NCI-H446 treated with DMSO at 0.1 percent for 48 hours (cell line): ENCODE results near the gene TMEM178B.
"Not testable (repeated sequence)": the region's sequence is repeated elsewhere in the genome, so short reads cannot be mapped to it uniquely, and the experiment has no call there.

Experiments
- DNase-seq: peaks from one replicate; lab custom pipeline; 2025; lab: John Stamatoyannopoulos, UW

TMEM178B gene

DNA sequence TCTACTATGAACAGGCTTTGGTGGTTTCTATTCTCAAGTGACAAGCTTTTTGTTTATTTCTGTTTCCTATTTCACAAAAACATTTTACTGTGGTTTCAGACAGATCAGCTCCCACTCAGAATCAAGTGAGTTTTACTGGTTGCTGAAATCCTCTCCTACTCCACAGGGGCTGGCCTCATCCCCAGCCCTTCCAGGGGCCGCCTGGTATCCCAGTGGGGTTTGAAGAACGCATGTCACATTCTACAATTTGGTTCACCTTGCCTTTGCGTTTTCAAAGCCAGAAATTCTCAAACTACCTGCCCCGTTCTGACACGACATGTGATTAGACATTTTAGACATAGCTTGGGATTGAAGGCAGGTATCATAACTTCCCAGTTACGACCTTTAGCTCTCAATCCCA lies 316.5 kb downstream of the TMEM178B start:
- DNase-seq, result no peak

DNA sequence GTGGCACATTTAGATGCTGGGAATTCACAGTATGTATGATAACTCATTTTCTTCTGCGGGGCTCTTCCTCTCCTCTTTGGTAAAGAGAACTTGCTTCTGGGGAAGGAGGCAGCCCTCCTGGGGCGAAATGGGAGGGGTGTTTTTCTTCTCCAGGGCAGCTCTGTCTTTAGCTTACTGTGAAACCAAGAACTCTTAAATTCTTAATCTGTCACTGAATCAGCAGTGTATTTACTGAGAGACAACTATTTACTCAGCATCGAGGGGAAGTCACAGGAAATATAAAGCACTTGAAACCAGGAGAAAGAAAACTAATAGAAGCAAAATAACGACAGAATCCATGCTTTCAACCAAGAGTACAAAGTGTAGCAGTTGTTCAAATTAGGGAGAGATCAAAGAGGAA lies 319.2 kb downstream of the TMEM178B start:
- DNase-seq, result no peak

DNA sequence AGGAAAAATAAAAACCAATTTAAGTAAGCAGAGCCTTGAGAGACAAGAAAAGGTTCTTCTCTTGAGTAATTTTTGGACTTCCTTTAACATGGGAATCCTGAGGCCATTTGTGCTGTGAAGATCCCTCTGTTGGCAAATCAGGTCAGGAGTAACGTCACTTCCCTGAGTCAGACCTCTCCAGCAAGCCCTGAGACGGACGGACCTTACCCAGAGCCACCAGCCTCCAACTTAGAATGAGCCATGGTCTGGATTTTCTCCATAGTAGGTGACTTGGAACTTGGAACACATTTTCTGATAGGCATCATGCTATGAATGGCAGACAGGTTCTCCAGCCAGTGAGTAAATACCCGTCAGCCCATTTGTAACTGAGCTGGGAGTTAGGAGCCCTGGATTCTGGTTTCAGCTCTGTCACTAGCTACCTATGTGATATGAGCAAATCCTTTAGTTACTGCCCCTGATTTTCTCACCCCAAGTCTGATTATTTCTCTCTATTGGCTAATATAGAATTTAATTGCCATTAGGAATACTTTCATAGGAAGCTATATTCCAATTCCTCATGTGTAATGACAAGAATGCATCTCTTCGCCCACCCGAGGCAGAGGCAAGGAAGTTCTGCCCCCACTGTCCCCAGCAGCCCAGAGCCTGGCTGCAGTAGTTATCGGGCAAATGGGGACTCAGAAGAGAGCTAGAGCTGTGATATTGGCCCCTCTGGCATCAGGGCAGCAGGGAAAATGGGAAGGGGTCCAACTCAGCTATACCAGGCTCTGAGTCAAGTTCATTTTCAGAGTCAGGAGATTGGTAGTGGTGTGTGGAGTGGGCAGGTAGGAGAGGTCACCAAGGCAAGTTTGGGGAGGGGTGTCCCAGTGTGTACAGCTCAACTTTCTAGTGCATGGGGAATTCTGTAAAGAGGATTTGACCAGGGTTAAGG lies 323.6 kb downstream of the TMEM178B start:
- DNase-seq, result no peak

DNA sequence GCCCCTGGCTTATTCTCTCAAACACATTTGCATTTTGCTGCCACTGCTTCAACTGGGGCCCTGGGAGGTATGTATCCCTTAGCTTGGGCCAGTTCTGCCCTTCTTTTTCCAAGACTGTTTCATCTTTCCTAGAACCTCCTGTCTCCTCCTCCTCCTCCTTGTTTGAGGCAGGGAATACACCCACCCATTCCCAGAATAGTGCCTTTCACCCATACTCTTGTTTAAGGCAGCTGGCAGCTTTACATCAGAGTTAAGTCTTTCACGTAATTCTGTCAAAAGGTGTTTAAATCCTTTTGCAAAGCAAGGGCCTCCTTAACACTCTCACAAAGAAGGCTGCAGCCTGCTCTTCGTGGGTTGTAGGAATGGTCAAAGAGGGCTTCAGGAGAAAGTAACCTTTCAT lies 326.5 kb downstream of the TMEM178B start:
- no peak for DNase-seq

DNA sequence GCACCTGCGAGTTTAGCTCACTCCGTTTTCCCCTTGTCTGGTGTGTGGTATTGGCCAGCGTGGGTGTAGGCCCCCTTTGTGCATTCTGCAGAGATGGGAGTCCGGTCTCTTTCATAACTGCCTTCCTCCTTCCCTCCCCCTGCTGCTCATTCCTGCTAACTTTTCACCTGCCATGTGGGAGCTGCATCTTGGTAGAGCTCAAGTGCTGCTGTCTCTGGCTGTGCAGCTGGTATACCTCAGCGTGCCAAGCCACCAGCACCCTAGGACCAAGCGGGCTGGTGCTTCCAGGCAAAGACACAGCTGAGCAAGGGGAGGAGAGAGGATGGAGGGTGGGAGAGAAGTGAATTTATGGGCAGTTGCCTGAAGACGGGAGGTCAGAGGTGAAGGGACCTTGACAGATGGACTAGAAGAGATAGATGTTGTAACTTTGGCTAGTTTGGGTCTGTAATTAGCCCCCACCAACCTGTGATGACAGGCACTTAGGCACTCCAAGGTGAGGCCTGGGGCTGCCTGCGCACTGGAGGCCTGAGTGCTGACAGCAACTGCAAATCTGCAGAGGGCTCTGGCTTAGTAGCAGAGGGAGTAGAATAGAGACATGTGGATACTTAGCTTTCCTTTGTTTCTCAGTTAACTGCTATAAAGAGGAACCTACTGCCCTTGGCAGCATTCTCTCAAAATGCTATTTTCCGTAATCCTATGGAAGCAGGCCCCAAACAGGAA lies 328.6 kb downstream of the TMEM178B start:
- DNase-seq, result no peak

DNA sequence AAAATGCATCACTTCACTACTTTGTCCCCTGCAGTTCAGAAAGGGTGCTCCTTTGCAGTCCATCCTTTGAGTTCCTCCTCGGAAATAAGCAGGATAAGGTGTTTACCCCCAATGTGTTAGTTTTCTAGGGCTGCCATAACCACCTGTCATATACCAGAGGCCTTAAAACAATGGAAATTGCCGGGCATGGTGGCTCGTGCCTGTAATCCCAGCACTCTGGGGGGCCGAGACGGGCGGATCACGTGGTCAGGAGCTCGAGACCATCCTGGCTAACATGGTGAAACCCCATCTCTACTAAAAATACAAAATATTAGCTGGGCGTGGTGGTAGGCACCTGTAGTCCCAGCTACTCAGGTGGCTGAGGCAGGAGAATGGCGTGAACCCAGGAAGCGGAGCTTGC lies 330.0 kb downstream of the TMEM178B start:
- not testable (repeated sequence) for DNase-seq

DNA sequence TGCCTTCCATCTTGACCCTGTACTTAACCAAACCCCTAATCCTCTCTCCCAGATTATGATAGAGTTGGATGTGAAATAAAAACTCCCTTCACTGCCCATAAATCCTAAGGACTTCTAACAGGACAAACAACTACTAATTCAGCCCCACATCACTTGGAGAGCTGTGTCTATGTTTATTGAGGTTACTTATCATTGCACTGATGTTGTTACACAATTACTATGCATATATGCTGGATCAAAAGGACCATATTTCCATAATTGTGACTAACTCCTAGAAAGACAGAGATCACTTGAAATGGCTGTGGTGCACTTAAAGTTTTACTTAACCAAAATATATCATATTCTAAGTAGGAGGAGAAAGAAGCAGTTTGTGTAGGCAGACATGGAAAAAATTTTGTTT lies 332.5 kb downstream of the TMEM178B start:
- no peak for DNase-seq

DNA sequence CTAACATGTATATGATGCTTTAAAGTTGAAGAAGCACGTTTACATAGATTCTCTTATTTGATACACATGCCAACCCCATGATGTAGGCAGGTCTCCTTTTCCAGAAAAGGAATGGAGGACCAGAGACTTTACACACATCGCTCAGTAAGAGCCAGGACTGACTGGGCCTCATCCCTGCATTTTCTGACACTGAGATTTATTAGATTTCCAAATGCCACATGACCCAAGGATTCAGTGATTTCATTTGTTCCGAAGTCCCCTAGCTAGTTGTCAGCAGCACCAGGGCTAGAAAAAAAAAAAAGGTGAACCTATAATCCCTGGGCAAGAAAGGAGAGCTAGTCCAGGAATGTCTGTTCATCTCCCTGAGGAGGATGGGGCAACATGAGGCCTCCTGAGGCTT lies 334.0 kb downstream of the TMEM178B start:
- DNase-seq, result no peak

DNA sequence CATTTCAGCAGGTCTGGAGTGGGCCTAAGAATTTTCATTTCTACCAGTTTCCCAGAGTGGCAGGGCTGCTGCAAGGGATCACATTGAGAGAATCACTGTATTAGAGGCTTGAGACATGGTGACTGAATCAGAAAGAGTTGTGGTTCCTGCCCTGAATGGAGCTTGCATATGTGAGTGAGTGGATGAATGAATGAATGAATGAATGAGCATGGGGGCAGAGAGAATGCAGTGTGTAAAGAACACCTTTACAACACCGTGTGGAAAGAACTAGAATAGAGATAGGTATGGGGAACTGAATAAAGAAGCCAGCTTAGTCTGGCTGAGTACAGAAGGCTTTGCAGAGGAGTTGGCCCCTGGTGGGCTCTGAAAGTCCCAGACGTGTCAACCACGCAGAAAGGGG lies 334.6 kb downstream of the TMEM178B start:
- no peak for DNase-seq

DNA sequence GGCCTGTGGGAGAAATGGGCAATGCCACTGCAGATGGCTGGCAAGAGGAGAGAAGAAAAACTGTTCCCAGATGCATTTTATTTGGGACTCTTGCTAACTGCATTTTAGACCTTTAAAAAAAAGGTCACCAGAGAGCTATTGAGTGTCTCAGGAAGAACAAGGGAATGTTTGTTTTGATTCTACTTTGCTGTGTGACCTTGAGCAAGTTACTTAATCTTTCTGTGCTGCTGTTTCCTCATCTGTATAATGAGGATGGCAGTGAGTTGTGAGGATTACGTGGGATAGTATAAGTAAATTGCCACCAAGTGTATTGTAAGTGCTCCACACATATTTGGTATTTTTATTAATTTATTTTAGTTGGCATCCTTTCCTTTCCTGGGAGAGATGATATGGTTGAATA lies 335.4 kb downstream of the TMEM178B start:
- DNase-seq, result no peak

DNA sequence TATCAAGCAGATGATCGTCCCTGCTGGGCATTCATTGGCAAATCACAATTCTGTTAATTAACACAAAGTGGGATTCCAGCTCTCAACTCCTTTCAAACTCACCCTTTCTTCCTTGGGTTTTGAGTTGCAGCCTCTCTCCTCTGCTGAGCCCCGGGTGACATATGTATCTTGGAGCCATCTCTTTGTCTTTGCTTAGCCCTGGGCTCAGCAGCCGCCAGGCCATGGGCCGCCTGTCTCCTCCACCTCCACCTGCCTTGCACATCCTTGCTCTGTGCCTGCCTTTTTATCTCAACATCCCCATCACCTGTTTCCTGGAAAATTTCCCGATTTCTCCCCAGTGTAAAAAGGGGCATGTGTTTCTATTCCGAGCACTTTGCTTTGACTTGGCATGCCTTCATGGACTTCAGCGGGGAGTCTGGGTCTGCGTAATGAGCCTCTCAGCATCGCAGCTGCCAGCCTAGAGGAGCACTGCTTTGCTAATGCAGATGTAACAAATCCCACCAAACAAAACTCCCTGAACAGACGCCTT lies 336.0 kb downstream of the TMEM178B start:
- DNase-seq, result peak; percentile 83

DNA sequence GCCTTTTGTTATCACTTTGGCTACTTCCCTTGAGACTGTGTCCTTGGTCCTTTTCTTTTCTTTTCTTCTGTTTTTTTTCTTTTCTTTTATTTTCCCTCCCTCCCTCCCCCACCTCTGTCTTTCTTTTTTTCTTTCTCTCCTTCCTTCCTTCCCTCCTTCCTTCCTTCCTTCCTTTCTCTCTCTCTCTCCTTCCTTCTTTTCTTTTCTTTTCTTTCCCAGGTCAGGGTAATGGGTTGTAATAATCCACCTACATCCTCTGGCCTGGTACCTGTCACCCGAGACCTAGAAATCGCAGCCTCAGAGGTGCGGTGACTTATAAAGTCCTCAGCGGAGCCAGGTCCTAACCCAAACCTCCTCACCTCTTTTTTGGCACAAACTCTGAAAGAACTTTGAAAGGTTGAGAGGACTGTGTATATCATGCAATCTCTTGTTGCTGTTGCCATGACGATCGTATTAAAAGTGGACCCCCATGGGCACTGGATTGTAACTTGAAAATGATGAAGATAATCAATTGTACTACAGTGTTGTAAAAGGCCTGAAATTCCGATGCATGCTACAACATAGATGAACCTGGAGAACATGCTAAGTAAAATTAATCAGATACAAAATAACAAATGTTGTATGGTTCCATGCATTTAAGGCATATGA lies 336.6 kb downstream of the TMEM178B start:
- DNase-seq, result no peak

DNA sequence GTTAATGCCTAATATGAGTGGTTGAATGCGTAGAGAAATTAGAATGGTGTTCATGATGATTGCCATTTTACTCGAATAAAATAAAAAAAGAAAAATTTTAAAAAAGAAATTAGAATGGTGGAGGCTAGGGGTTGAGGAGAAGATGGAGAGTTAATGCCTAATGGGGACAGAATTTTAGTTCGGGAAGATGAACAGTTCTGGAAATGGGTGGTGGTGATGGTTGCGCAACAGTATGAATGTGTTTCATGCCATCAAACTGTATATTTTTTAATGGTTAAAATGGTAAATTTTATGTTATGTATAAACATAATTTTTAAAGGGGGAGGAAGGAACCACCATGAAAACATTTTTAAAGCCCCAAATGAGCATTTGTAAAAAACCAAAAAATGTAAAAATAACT lies 337.3 kb downstream of the TMEM178B start:
- no peak for DNase-seq

DNA sequence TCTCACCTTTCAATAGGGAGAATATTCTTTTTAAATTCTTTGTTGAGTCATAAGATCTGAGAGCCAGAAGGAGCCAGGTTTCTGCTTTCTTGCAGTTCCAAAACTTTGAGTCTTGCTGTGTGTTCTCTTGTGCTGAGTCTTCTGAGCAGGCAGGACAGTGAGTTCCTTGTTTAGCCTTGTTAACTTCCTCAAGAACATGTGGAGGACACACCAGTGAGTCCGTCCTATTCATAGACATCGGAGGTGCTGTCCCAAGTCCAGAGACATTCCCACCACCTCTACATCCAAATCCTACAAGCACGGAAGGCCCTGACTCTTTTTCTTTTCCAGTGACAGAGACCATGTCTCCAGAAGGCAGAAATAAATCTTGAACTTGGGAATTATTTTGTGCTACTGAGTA lies 342.1 kb downstream of the TMEM178B start:
- no peak for DNase-seq

DNA sequence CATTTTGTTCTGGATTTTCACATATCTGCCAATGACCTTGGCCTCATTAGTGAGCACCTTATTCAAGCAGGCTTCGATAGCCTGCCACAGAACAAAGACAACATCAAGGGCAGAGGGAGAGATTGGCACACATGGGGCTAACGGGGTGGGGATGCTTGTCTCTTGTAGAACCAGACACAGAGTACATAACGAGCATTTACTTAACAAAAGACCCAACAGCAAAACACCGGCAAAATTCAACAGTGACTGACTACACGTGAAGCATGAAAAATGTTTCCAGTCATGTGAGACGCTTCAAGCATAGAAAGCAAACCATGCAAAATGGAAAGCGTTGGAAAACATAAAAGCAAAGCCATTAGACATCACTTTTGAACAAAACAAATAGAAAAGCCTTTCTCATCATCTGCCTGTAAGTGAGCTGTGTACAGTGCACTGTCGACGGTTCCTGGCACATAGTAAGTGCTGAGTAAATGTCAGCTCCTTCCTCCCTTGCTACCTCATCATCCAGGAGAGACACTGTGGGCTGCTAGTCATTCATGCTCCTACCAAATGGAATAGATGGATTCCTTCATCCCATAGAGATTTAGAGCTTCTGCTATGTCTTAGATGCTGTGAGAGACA lies 342.9 kb downstream of the TMEM178B start:
- DNase-seq, result no peak

DNA sequence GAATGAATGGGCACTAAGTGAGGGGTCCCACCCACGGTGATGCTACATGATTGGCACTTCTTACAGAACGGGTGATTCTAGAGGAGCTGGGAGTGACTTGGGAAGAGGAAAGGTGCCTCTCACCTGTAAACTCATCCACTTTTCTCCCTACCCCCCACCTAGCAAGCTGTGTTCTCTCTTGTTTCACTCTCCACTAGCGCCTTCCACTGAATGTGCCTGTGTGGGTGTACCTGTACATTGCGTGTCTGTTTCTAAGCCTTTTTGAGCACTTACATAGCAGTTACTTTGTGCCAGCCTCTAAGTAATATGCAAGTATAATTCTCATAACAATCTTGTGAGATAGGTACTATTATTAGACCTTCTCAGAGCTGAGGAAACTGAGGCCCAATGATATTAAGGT lies 343.6 kb downstream of the TMEM178B start:
- DNase-seq, result no peak

DNA sequence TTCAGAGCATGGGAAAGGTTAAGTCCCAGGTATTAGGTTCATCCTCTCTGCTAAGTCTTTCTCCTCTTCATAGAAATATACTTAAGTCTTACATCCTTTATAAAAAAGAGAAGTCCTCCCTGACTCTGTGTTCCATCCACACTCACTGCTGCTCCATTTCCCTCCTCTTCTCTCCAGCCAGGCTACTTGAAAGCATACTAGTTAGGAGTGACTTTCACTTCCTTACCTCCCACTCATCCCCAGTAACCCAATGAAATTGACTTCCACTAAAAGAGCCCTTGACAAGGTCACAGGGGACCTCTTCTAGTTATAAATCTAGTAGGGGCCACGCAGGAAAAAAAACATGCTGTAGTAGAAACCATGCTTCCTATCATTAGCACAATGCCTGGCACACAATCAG lies 344.2 kb downstream of the TMEM178B start:
- DNase-seq, result no peak

DNA sequence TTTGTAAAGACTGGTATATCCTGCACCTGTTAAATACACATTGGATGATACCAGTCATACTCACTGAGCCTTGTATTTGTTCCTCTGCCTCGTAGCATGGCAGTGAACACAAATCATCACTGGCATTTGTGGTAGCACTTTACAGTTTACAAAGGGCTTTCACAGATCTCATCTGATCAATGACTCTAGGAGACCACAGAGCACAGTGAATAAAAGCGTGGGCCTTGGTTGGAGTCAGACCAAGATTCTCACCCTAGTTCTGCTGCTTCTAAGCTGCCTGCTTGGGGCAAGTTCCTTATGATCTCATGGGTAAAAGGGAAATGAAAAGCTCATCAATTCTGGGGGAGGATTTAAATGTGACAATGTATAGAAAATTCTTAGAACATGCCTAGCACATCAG lies 347.4 kb downstream of the TMEM178B start:
- no peak for DNase-seq

DNA sequence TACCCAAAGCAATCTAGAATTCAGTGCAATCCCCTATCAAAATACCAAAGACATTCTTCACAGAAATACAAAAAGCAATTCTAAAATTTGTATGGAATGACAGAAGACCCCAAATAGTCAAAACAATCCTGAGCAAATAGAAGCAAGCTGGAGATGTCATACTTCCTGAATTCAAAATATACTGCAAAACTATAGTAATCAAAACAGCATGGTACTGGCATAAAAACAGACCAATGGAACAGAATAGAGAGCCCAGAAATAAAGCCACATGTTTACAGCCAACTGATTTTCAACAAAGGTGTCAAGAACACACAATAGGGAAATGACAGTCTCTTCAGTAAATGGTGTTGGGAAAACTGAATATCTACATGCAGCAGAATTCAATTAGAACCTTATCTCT lies 353.3 kb downstream of the TMEM178B start:
- no peak for DNase-seq

DNA sequence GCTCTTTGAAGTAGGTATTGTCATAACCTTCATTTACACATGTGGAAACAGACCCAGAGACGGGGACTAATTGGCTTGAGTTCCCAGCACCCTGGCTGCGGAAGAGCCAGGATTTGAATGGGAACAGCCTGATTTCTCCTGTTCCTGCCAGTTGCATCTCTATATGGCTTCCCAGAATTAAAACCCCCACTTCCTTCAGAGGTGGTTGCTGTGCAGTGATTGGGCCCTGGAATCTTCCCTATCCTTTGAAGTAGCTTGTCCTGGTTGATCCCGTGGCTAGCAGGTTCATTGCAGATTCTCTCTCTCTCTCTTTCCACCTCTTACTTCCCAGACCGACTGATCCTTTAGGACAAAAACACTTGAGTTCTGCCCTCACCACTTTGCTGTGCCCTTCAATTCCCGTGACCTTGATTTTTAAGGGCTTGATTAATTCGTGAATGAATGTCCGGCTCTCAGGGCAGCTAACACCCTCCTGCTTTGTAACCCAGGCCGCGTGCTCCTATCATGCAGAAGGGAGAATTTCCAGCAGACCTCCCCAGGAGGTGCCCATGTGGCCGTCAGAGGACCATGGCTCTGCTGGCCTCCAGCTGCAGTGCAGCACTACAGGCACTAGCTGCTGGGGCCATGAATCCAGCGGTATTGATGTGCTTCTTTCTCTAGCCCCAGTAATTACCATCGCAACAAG lies 356.7 kb downstream of the TMEM178B start:
- no peak for DNase-seq

DNA sequence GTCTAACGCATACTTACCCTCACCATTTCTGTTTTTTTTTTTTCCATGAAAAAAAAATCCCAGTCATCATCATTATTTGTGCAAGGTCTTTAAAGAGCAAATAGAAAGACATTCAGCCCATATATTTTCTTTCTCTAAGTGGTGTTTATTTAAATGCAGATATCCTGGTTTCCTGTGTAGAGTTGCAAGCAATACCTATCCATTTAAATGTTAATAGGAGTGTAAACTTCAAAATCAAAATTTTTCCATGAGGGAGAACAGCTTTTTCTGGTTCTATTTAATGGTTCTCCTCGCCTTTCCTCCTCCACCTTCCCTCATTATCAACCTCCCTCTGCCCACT lies 357.2 kb downstream of the TMEM178B start:
- no peak for DNase-seq

DNA sequence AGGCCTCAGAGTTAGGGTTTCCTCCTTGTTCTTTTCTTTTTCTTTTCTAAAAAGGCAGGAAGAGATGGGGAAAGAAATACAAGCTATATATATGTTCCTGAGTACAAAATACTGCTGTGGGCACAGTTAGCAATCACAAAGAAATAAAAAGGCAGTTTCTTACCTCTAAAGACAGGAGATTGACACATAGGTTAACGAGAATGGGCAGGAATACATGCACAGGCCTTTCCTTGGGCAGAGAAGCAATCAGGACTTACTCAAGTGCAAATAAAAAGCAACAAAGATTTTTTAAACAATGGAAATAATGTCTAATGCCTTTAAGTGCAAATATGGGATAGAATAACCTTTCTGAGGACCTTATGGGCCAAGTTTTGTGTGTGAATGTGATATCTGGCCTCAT lies 357.8 kb downstream of the TMEM178B start:
- no peak for DNase-seq
